ENCODE results near the gene ANKS3.

Gene ANKS3

GRCh38 chr16:4723071-4723767 lies 10.9 kb downstream of the ANKS3 start:
- no peak for DNase-seq

- no peak for DNase-seq
Measured at GRCh38 chr16:4718466-4718865, 15.6 kb downstream of the ANKS3 start.

- DNase-seq: no peak
Measured at GRCh38 chr16:4714996-4715395, 19.1 kb downstream of the ANKS3 start.

- DNase-seq: no peak
Measured at GRCh38 chr16:4713663-4714501, 20.2 kb downstream of the ANKS3 start.

- no peak for DNase-seq
Measured at GRCh38 chr16:4709481-4709880, 24.6 kb downstream of the ANKS3 start.

- no peak for DNase-seq
Measured at GRCh38 chr16:4706871-4707270, 27.2 kb downstream of the ANKS3 start.

GRCh38 chr16:4704913-4705312 lies 29.2 kb downstream of the ANKS3 start:
- no peak for DNase-seq

- DNase-seq: no peak
Measured at GRCh38 chr16:4704491-4704890, 29.6 kb downstream of the ANKS3 start.

GRCh38 chr16:4703906-4704305 lies 30.2 kb downstream of the ANKS3 start:
- no peak for DNase-seq

GRCh38 chr16:4702466-4702808 lies 31.6 kb downstream of the ANKS3 start:
- DNase-seq: no peak

GRCh38 chr16:4701791-4702465 lies 32.1 kb downstream of the ANKS3 start:
- DNase-seq: no peak

GRCh38 chr16:4700997-4701743 lies 32.9 kb downstream of the ANKS3 start:
- no peak for DNase-seq

- DNase-seq: no peak
Measured at GRCh38 chr16:4700380-4700996, 33.6 kb downstream of the ANKS3 start.

- DNase-seq: no peak
Measured at GRCh38 chr16:4699046-4699556, 35.0 kb downstream of the ANKS3 start.

GRCh38 chr16:4698321-4699045 lies 35.6 kb downstream of the ANKS3 start:
- DNase-seq: no peak

- DNase-seq: no peak
Measured at GRCh38 chr16:4697848-4698291, 36.2 kb downstream of the ANKS3 start.

- no peak for DNase-seq
Measured at GRCh38 chr16:4696905-4697847, 36.9 kb downstream of the ANKS3 start.

GRCh38 chr16:4696172-4696904 lies 37.7 kb downstream of the ANKS3 start:
- DNase-seq: no peak

- DNase-seq: no peak
Measured at GRCh38 chr16:4695473-4696171, 38.4 kb downstream of the ANKS3 start.
